HG03565 (cell line): Measurements from ENCODE around the gene PLBD2.

ENCODE experiments used
- ATAC-seq: cut with Tn5 transposase; IDR thresholded peaks from one replicate; pipeline ENCODE4 v1.9.1; 2021; ENCODE audit warnings: mild to moderate bottlenecking, moderate library complexity; ENCODE audit not compliant: unreplicated experiment

PLBD2 gene

GRCh38 chr12:113439606-113440030 is 81.2 kb downstream of the PLBD2 start:
- no peak for ATAC-seq

- ATAC-seq: no peak
Measured at GRCh38 chr12:113440336-113440735, 81.9 kb downstream of the PLBD2 start.
